AG04450 (cell line): Measurements from ENCODE around the gene VWA5B1. TPM values are rescaled to one million over a fixed set of nuclear protein-coding genes. Genes with fewer than 3 reads are reported as not detected.

Source experiments
- CTCF ChIA-PET: fragments of 300-600, 350-600 bp; formaldehyde crosslinking; extraction: SDS; loops from one replicate; lab custom pipeline; 2022; ENCODE audit warnings: antibody characterized with exemption, inconsistent platforms; lab: Charles Lee
- POLR2A ChIA-PET: fragments of 350-600 bp; formaldehyde crosslinking; extraction: SDS; loops from one replicate; lab custom pipeline; 2021; ENCODE audit warnings: antibody characterized with exemption, inconsistent platforms; lab: Yijun Ruan, JAX
- DNase-seq: peaks from one replicate; pipeline ENCODE4 v3.0.0-alpha.2; 2011; ENCODE audit warnings: low read depth, low spot score
- H3K27ac ChIP-seq: one replicate; pipeline ENCODE4 v1.5.1; 2012; ENCODE audit warnings: low read depth, low read length, control low read depth
- H3K27me3 ChIP-seq: one replicate; pipeline ENCODE4 v1.6.0; 2012; ENCODE audit warnings: low read length; ENCODE audit not compliant: control insufficient read depth, insufficient read depth
- H3K4me3 ChIP-seq: 2 replicates; pipeline ENCODE4 v1.5.1; 2011; ENCODE audit warnings: mild to moderate bottlenecking, low read depth, low read length, control low read depth
- H3K9me3 ChIP-seq: 2 replicates; pipeline ENCODE4 v1.5.1; 2012; ENCODE audit warnings: low read length; ENCODE audit not compliant: control insufficient read depth, insufficient read depth
- CTCF ChIP-seq: IDR thresholded peaks from 2 replicates; pipeline ENCODE4 v1.5.1; 2011; ENCODE audit warnings: low read depth, low read length, control low read depth, inconsistent platforms
- polyA plus RNA-seq: library from polyadenylated mRNA; depleted of rRNA; stranded (reverse); fragments of >200 nt; gene quantifications from 2 replicates; pipeline ENCODE4 v1.2.3, GENCODE V29; 2011; rRNA removed

The VWA5B1 gene
- polyA plus RNA-seq, 1 experiment: not detected

- no peak overlapping the region for H3K27ac ChIP-seq
- ChIA-PET CTCF (interaction anchor here (0.8 kb wide), 1 partner anchor 91 kb away, joined by 3 read pairs; no protein-coding TSS in a partner anchor), POLR2A (no interaction called here)
- no peak overlapping the region for H3K4me3 ChIP-seq
- TF ChIP-seq CTCF: no peak
- H3K27me3 ChIP-seq: peaks cover 10% of the 10 kb centered on the region
- no peak for DNase-seq
- no peaks in the 10 kb centered on the region; the same call in 1 of the 2 replicates for H3K9me3 ChIP-seq
Measured at GRCh38 chr1:20403423-20404145, 112.9 kb downstream of the VWA5B1 start.

DNA sequence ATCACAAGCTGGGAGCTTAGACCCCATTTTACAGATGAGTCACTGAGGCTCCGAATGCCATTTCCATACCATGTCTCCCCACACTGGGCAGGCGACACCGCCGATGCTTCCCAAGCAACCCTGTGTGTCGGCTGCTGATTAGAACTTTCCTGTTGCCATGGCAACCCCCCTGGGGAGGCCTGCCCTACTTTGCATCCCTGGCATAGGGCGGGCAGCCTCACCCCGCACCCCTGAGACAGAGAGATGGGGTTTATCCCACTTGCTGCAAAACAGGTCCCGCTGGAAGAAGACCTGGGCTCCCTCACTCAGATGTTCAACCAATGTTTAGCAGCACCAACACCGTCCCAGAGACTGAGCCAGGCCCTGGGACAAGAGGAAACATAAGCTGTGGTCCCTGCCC, 113.8 kb downstream of the VWA5B1 start:
- POLR2A ChIA-PET: no interaction called here
- CTCF ChIA-PET: interaction anchor here (0.8 kb wide), 1 partner anchor 90 kb away, joined by 3 read pairs; no protein-coding TSS in a partner anchor

More for the DNA sequence above, 113.8 kb downstream of the VWA5B1 start:
- Histone ChIP-seq H3K9me3 (no peaks in the 10 kb centered on the region; the same call in 1 of the 2 replicates), H3K27ac (no peak overlapping the region), H3K4me3 (no peak overlapping the region), H3K27me3 (peaks cover 3% of the 10 kb centered on the region)
- TF ChIP-seq CTCF: no peak
- no peak for DNase-seq

Other genes starting within 250 kb of the VWA5B1 start
- not detected in 2 replicates for gene PLA2G5, start 220.7 kb upstream of the VWA5B1 start, polyA plus RNA-seq
- not detected in 2 replicates for gene PLA2G2D, start 171.3 kb upstream of the VWA5B1 start, polyA plus RNA-seq
- gene PLA2G2F, start 151.6 kb upstream of the VWA5B1 start, polyA plus RNA-seq: not detected in 2 replicates
- not detected in 2 replicates for gene UBXN10, start 104.8 kb upstream of the VWA5B1 start, polyA plus RNA-seq
- gene PLA2G2C, start 104.4 kb upstream of the VWA5B1 start, polyA plus RNA-seq: not detected in 2 replicates
- gene CAMK2N1, start 195.3 kb downstream of the VWA5B1 start, polyA plus RNA-seq: 62.8 and 83.1 TPM in 2 replicates
- gene MUL1, start 217.3 kb downstream of the VWA5B1 start, polyA plus RNA-seq: 23.1 and 26.6 TPM in 2 replicates